HG02571 (cell line): ENCODE results near the gene EGLN2.
"Not testable (repeated sequence)": the region's sequence is repeated elsewhere in the genome, so short reads cannot be mapped to it uniquely, and the experiment has no call there.

ENCODE experiments used
- ATAC-seq: cut with Tn5 transposase; IDR thresholded peaks from one replicate; pipeline ENCODE4 v1.9.1; 2021; ENCODE audit warnings: mild to moderate bottlenecking, moderate library complexity; ENCODE audit not compliant: unreplicated experiment

Gene EGLN2

DNA sequence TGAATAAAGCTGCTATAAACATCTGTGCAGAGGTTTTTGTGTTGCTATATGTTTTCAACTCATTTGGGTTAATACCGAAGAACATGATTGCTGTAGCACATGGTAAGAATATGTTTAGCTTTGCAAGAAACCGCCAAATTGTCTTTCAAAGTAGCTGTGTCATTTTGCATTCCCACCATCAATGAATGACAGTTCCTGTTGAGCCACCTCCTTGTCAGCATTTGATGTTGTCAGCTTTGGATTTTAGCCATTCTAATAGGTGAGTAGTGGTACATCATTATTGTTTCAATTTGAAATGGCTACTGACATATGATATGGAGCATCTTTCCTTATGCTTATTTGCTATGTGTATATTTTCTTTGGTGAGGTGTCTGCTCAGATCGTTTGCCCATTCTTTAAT is 43.0 kb downstream of the EGLN2 start:
- ATAC-seq: not testable (repeated sequence)

DNA sequence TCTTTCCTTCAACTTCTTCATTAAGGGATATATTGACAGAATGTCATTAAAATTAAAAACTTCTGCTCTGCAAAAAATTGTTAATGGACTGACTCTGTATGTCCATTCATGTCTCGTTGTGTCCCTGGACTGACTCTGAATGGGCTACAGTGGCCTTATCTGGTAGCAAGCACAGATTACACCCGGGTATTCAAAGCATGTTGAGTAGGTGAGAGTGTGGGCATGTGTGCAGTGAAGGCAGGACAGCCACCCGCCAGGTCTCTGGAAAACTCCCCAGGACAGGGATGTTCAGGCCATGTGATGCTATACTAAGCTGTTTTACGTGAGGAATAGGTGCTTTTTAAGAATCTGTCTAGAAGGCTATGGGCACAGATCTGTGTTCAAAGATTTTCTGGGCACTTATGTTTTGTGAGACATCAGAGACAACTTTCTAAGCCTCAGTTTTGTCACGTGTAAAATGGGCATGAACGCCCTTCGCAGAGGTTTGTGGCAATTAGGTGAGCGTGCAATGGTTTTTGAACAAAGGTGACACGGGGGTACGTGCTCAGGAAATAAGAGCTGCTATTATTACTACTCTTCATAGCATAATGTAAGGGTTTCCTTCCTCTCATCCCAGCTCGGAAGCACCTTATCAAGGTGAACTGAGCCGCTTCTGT is 44.1 kb downstream of the EGLN2 start:
- not testable (repeated sequence) for ATAC-seq

DNA sequence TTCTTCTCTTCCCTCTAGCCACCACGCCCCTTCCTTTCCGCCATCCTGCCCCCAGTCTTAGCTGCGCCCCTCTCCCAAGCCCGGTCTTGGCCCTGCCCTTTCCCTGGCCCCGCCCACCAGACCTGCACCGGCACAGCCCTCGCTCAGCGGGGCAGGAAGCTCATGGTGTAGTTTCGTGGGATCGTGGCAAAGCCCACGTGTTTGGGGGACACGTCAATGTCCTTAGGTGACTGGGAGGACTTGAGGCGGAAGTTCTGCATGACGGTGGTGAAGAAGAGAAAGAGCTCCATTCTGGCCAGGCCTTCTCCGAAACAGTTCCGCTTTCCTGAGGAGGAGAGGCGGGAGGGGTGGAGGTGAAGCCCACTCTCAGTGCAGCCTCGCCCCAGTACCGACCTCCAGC is 44.7 kb downstream of the EGLN2 start:
- ATAC-seq: not testable (repeated sequence)

DNA sequence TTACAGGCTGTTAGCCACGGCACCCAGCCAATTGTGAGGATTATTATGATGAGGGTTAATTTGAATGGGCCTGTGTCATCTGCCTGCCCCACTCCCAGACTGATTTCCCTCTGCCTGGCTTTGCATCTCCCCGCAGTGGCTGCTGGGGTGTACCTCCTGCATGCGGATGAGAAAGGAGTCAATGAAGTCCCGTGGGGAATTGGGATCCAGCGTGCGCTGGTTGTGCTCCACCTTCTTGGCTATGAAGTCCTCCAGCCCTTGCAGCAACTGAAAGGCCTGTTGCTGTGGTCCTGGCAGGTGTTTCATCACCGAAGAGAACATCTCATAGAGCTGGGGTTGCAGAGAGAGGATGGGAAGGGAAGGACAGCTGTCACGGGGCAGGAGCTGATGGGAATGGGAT is 47.7 kb downstream of the EGLN2 start:
- not testable (repeated sequence) for ATAC-seq

DNA sequence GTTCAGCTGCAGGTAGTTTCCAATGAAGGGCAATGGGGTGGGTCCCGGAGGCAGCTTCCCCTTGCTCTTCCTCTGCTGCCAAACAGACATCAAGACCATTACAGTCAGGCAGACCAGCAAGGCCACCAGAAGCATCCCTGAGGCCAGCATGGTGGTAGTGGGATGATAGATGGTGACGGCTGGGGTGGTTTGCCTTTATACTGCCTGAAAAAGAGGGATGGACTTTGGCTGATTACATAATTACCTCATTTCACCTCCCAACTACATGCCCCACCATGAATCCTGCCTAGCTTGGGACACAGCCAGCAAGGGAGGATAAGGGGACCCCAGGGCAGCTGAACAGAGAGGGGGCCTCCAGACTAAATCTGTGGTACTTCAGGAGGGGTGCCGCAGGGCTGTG is 51.3 kb downstream of the EGLN2 start, which contains the start of gene CYP2A6:
CYP2A6 (minus strand) TSS at position 171 of the 400 bp plus-strand sequence; CDS start at position 150, 21 bp downstream.
- ATAC-seq: not testable (repeated sequence)

DNA sequence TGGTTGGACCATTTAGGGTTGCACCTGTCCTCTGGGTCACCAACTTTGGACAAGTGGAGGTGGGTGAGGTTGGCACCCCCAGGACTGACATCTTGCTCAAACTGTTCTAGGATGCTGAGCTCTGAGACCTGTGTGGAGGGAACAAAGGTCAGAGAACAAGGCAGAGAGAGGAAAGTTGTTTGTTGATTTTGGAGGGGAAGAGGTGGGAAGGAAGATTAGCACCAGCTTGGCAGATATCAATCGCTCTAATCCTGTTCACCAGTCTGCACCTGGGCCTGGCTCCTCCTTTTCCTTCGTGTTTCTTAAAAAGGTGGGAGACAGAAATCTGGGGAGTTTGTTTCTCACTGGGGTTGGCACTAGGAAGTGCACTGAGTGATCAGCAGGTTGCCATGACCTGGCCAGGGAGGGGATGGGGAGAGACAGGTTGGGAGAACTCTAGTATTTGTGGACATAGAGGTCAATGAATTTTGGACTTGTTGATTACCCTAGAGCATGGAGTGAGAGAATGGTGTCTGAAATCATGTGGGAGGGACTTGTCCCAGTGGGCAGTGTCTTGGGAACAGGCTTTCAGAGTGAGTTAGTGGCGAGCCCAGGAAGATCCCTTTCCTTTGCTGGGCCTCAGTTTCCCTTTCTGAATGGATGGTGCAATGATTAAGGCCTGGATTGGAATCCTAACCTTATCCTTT is 53.6 kb downstream of the EGLN2 start:
- ATAC-seq: not testable (repeated sequence)
